Activated CD8-positive, alpha-beta memory T cell treated with anti-CD3 and anti-CD28 coated beads, Interleukin-2, amount 50 U/mL, for 1 hour (primary cell): Measurements from ENCODE around the gene PIGZ.

Experiments
- DNase-seq: peaks from one replicate; pipeline ENCODE4 v3.0.0-alpha.2; 2020; ENCODE audit errors: extremely low read depth

The PIGZ gene

GRCh38 chr3:197001972-197002700, 33.5 kb upstream of the PIGZ start:
- DNase-seq = no peak

GRCh38 chr3:197001106-197001971, 32.7 kb upstream of the PIGZ start:
- DNase-seq = no peak

DNA sequence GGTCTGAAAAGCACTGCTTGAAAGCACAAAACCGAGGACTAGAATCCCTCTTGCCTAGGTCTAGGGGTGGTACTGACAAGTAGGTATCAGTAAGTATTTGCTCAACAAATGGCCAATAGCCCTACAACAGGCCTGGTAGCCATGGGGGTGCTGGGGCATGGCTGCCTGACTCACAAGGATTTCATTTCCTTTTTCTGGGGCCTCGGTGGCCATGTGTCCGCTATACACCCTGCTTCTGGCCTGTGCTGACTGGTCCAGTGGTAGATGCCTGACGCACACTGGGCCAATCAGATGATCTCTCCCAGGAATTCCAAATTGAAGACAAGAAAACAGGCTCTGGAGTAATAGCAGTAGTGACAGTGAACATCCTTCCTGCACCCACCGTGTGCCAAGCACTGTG, 31.6 kb upstream of the PIGZ start:
- no peak for DNase-seq

GRCh38 chr3:196998966-196999760, 30.5 kb upstream of the PIGZ start:
- DNase-seq = no peak

- DNase-seq = no peak
Observed at GRCh38 chr3:196997311-196997710, 28.7 kb upstream of the PIGZ start.

GRCh38 chr3:196996454-196997265, 28.0 kb upstream of the PIGZ start:
- no peak for DNase-seq

DNA sequence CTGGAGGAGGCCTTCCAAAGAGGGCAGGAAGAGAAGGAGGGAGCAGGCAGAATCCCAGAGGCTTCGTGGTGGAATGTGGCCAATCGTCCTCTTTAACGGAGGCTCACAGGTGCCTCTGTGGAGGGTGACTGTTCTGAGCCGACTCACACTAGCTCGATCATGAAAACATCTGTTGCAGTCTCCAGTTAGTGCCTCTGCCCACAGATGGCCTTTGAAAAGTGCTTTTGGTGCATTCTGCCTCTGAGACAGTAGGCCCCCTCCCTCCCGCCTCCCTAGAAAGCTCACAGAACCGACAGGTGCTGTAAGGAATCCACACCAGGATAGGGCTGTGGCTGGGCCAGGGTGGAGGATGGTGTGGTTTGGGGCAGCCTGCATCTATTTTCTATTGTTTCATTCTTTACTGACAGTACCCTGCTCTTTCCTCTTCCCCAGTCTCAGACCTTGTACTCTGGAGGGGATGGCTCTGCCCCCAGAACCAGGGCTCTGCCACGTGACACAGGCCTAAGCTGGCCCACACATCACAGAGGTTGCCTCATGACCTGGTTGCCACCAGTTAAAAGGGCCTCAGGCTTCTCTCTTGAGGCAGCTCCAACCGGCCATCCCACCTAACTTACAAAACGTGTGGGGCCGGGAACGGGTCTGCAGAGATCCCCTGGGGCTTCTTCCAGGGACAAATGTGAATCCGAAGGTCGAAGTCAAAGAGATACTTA, 27.2 kb upstream of the PIGZ start:
- no peak for DNase-seq

DNA sequence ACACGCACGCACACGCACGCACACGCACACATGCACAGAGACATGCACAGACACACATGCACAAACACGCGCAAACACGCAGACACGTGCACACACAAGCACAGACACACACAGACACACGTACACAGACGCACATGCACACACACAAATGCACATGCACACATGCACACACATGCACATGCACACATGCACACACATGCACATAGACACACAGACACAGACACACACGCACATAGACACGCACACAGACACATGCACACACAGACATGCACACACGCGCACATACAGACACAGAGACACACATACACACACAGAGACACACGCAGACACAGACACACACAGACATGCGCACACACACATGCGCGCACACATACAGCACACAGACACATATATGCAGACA, 26.4 kb upstream of the PIGZ start:
- DNase-seq = no peak

DNA sequence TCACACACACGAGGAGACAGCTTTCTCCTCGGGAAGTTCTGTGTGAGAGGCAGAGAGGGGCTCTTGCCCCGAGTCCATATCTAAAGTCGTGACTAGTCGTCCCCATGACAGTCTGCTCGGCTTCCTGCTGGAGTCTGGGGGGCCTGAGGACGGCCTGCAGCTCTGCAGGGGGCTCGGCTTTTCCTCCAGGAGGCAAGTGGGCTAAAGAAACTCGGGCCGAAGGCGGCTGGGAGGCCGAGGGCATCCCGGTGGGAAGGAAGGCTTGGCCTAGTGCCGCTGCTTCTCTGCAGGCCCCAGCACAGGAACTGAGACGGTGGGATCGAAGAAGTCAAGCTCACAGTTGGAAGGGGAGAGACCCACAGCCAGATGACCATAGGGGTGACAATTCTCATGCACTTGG, 25.4 kb upstream of the PIGZ start:
- no peak for DNase-seq

DNA sequence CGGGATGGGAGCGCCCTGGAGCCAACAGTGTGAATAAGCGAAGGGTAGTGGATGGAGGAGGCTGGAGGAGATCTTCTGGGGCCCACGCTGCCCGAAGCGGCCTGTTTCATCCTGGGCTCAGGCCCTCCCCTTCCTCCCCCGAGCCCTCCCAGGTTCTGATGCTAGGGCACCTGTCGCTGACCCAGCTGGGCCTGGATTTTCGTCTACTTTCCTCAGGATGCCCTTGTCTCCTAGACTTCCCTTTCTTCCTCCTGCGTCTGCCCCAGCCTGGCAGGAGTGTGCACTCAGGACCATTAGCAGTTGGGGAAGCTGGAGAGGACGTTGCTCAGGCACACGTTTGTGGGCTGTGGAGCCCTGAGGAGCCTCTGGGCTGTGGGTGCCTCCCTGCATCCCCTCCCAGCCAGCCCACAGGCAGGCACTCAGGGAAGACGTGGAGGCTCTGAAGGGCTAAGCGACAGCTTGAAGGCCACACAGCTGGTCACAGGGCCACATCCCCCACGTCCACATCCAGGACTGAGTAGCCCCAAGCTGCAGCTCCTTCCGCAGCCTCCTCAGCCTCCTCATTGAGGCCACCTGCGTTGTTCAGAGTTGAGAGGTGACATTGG, 23.9 kb upstream of the PIGZ start:
- DNase-seq = no peak

DNA sequence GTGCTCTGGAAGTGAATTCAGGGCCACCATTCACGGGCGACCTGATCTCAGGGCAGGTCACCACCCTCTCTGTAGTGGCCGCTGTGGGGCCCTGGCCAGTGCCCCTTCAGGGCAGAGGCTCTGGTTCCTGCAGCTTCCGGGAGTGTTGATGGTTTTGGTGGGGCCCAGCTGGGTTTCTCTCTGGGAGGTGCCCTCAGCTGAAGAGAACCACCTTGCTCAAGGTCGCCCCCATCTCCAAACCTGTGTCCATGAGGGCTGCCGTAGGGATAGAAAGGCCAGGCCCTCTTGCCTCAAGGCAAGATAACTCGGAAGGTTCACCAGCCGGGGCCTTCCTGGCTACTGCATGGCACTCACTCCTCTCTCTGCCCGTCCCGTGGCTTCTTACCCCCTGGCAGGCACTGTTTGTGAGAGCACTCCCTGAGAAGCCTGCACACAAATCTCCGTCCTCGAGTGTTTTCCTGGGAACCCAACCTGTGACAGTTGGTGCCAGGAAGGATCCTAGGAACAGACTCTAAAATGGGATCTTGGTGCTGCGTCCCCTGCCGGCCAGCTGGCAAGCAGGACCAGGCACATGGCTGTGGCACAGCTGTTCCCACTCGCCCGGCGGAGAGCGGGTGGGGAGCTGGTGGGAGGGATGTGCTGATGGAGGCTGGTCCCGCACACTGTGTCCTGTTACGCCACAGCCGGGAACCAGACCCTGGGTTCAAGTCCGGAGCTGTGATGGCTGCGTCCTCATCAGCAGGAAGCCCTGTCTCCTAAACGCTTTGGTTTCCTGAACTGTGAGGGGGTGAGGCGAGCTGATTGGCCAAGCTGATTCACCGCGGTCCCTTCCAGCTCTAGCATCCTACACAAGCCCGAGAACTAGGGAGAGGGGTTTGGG, 23.2 kb upstream of the PIGZ start:
- no peak for DNase-seq

- DNase-seq = no peak
Observed at GRCh38 chr3:196990601-196991007, 22.0 kb upstream of the PIGZ start.

GRCh38 chr3:196989721-196990262, 21.2 kb upstream of the PIGZ start:
- DNase-seq = no peak

GRCh38 chr3:196988241-196989029, 19.8 kb upstream of the PIGZ start:
- no peak for DNase-seq

GRCh38 chr3:196987022-196987421, 18.4 kb upstream of the PIGZ start:
- no peak for DNase-seq

- DNase-seq = no peak
Observed at GRCh38 chr3:196985954-196986885, 17.6 kb upstream of the PIGZ start.

GRCh38 chr3:196985298-196985697, 16.7 kb upstream of the PIGZ start:
- no peak for DNase-seq
